Measurements from ENCODE around the gene RIIAD1.

DNA sequence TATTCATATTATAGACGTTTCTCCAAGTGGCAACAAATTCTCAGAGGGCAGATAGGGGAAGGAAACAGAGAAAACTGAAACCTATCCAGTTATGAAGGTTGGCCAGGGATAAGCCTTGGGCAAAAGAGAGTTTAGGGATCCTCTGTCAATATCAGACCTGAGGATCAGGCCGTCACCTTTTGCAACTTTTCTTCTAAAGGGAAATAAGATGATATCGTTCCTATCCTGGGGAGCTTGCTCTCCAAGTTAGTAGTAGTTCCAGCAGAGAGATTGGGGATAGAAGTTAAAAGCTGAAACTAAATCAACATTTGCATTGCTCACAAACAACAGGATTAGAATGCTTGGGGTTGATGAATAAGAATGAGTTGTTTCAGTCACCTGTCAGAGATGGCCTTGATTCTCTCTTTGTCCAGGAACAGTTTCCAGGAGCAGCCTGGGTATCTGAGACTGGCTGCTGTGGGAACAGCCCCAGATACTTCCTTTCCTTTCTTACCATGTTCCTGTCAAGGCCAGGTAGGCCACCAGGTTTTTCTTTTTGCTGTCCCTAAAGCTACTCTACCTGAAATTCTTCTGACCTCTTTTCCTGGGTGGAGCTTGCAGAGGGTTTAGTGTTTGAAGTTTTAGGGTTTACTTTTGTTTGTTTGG is 2.5 kb downstream of the RIIAD1 start:
- TF ChIP-seq EZH2 (IDR thresholded peaks at IDR 0.05; ENCODE audit: low read depth), result no peak
- TF ChIP-seq, protein P1, sequence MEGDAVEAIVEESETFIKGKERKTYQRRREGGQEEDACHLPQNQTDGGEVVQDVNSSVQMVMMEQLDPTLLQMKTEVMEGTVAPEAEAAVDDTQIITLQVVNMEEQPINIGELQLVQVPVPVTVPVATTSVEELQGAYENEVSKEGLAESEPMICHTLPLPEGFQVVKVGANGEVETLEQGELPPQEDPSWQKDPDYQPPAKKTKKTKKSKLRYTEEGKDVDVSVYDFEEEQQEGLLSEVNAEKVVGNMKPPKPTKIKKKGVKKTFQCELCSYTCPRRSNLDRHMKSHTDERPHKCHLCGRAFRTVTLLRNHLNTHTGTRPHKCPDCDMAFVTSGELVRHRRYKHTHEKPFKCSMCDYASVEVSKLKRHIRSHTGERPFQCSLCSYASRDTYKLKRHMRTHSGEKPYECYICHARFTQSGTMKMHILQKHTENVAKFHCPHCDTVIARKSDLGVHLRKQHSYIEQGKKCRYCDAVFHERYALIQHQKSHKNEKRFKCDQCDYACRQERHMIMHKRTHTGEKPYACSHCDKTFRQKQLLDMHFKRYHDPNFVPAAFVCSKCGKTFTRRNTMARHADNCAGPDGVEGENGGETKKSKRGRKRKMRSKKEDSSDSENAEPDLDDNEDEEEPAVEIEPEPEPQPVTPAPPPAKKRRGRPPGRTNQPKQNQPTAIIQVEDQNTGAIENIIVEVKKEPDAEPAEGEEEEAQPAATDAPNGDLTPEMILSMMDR (conservative IDR thresholded peaks at IDR 0.05), result no peak

Measured in PC-9 (cell line).